Measurements from ENCODE around the gene CDX1.

CDX1 gene

GRCh38 chr5:150183436-150183835 is 16.9 kb downstream of the CDX1 start:
- WGBS = 97% methylated on average over 11 of the region's 12 CpGs
- Histone ChIP-seq H3K4ac (ENCODE audit: low read depth in 1 of 2, low read length in 2 of 2) (no peak overlapping the region), H3K27ac (ENCODE audit: low read length, poor library complexity, severe bottlenecking) (no peak overlapping the region), H3K18ac (ENCODE audit: low read depth in 1 of 2, low read length in 2 of 2) (no peak overlapping the region), H2BK12ac (ENCODE audit: low read length in 2 of 2) (no peak overlapping the region), H3K79me1 (replicated peaks; ENCODE audit: low read length, poor library complexity, severe bottlenecking) (no peaks in the 10 kb centered on the region), H3K27me3 (ENCODE audit: control insufficient read depth in 1 of 2, insufficient read depth in 1 of 2, low read length in 2 of 2) (peaks cover 5 to 15% of the 10 kb centered on the region in 2 experiments), H2BK120ac (ENCODE audit: low read depth, low read length) (no peak overlapping the region), H3K4me2 (ENCODE audit: low read length, poor library complexity, severe bottlenecking) (no peak overlapping the region), H3K9ac (ENCODE audit: low read length) (no peak overlapping the region), H3K23ac (ENCODE audit: low read length in 2 of 2) (no peak overlapping the region), H3K4me3 (ENCODE audit: insufficient read depth in 1 of 2, low read depth in 1 of 2, low read length in 2 of 2) (no peak overlapping the region), H4K91ac (ENCODE audit: low read length) (no peak overlapping the region), H3K36me3 (ENCODE audit: control insufficient read depth in 1 of 2, insufficient read depth in 2 of 2, low read depth in 1 of 2, low read length in 2 of 2) (no peaks in the 10 kb centered on the region), H4K8ac (ENCODE audit: low read length) (no peak overlapping the region), H2AFZ (ENCODE audit: low read depth, low read length) (no peak overlapping the region), H2BK5ac (ENCODE audit: low read depth, low read length, poor library complexity, severe bottlenecking) (no peak overlapping the region), H2AK5ac (ENCODE audit: low read length, severe bottlenecking) (no peak overlapping the region), H3K4me1 (ENCODE audit: control insufficient read depth, insufficient read depth, low read depth, low read length) (peaks cover 3% of the 10 kb centered on the region), H2BK15ac (ENCODE audit: low read depth, poor library complexity, severe bottlenecking) (no peak overlapping the region), H3K14ac (ENCODE audit: low read length in 2 of 2) (no peak overlapping the region), H3K9me3 (ENCODE audit: control insufficient read depth, low read length) (no peaks in the 10 kb centered on the region)
- DNase-seq = no peak

GRCh38 chr5:150184006-150184405 is 17.4 kb downstream of the CDX1 start:
- Histone ChIP-seq H2AK5ac (ENCODE audit: low read length, severe bottlenecking) (no peak overlapping the region), H2BK12ac (ENCODE audit: low read length in 2 of 2) (no peak overlapping the region), H3K4ac (ENCODE audit: low read depth in 1 of 2, low read length in 2 of 2) (no peak overlapping the region), H3K9me3 (ENCODE audit: control insufficient read depth, low read length) (no peaks in the 10 kb centered on the region), H4K91ac (ENCODE audit: low read length) (no peak overlapping the region), H3K4me3 (ENCODE audit: insufficient read depth in 1 of 2, low read depth in 1 of 2, low read length in 2 of 2) (no peak overlapping the region), H3K36me3 (ENCODE audit: control insufficient read depth in 1 of 2, insufficient read depth in 2 of 2, low read depth in 1 of 2, low read length in 2 of 2) (no peaks in the 10 kb centered on the region), H3K9ac (ENCODE audit: low read length) (no peak overlapping the region), H3K18ac (ENCODE audit: low read depth in 1 of 2, low read length in 2 of 2) (no peak overlapping the region), H3K79me1 (replicated peaks; ENCODE audit: low read length, poor library complexity, severe bottlenecking) (no peaks in the 10 kb centered on the region), H2BK120ac (ENCODE audit: low read depth, low read length) (no peak overlapping the region), H3K4me1 (ENCODE audit: control insufficient read depth, insufficient read depth, low read depth, low read length) (peaks cover 3% of the 10 kb centered on the region), H2BK5ac (ENCODE audit: low read depth, low read length, poor library complexity, severe bottlenecking) (no peak overlapping the region), H3K27me3 (ENCODE audit: control insufficient read depth in 1 of 2, insufficient read depth in 1 of 2, low read length in 2 of 2) (peaks cover 11 to 21% of the 10 kb centered on the region in 2 experiments), H3K4me2 (ENCODE audit: low read length, poor library complexity, severe bottlenecking) (no peak overlapping the region), H3K14ac (ENCODE audit: low read length in 2 of 2) (peak overlapping the region in 1 of 2 experiments; percentile 78), H2BK15ac (ENCODE audit: low read depth, poor library complexity, severe bottlenecking) (no peak overlapping the region), H2AFZ (ENCODE audit: low read depth, low read length) (no peak overlapping the region), H4K8ac (ENCODE audit: low read length) (no peak overlapping the region), H3K27ac (ENCODE audit: low read length, poor library complexity, severe bottlenecking) (no peak overlapping the region), H3K23ac (ENCODE audit: low read length in 2 of 2) (no peak overlapping the region)
- no peak for DNase-seq
- no CpG with 5 or more reads among the region's 2 CpGs for WGBS

- H2BK5ac ChIP-seq (ENCODE audit: low read depth, low read length, poor library complexity, severe bottlenecking) = no peak overlapping the region
- H3K18ac ChIP-seq (ENCODE audit: low read depth in 1 of 2, low read length in 2 of 2) = no peak overlapping the region
- no peak overlapping the region for H3K27ac ChIP-seq (ENCODE audit: low read length, poor library complexity, severe bottlenecking)
- H3K23ac ChIP-seq (ENCODE audit: low read length in 2 of 2) = no peak overlapping the region
- no peak overlapping the region for H4K8ac ChIP-seq (ENCODE audit: low read length)
- DNase-seq = no peak
- no peak overlapping the region for H4K91ac ChIP-seq (ENCODE audit: low read length)
- no peak overlapping the region for H2BK12ac ChIP-seq (ENCODE audit: low read length in 2 of 2)
- no peak overlapping the region for H2BK120ac ChIP-seq (ENCODE audit: low read depth, low read length)
- H3K4me2 ChIP-seq (ENCODE audit: low read length, poor library complexity, severe bottlenecking) = no peak overlapping the region
- no peak overlapping the region for H3K4me3 ChIP-seq (ENCODE audit: insufficient read depth in 1 of 2, low read depth in 1 of 2, low read length in 2 of 2)
- no peaks in the 10 kb centered on the region for H3K36me3 ChIP-seq (ENCODE audit: control insufficient read depth in 1 of 2, insufficient read depth in 2 of 2, low read depth in 1 of 2, low read length in 2 of 2)
- peaks cover 7% of the 10 kb centered on the region for H3K4me1 ChIP-seq (ENCODE audit: control insufficient read depth, insufficient read depth, low read depth, low read length)
- no peak overlapping the region for H3K4ac ChIP-seq (ENCODE audit: low read depth in 1 of 2, low read length in 2 of 2)
- no peak overlapping the region for H2AK5ac ChIP-seq (ENCODE audit: low read length, severe bottlenecking)
- H3K9ac ChIP-seq (ENCODE audit: low read length) = no peak overlapping the region
- H3K27me3 ChIP-seq (ENCODE audit: control insufficient read depth in 1 of 2, insufficient read depth in 1 of 2, low read length in 2 of 2) = peaks cover 24 to 33% of the 10 kb centered on the region in 2 experiments
- no peak overlapping the region for H2BK15ac ChIP-seq (ENCODE audit: low read depth, poor library complexity, severe bottlenecking)
- H3K79me1 ChIP-seq (replicated peaks; ENCODE audit: low read length, poor library complexity, severe bottlenecking) = no peaks in the 10 kb centered on the region
- H3K9me3 ChIP-seq (ENCODE audit: control insufficient read depth, low read length) = no peaks in the 10 kb centered on the region
- H3K14ac ChIP-seq (ENCODE audit: low read length in 2 of 2) = no peak overlapping the region
- H2AFZ ChIP-seq (ENCODE audit: low read depth, low read length) = no peak overlapping the region
- 84% methylated on average over 12 of the region's 12 CpGs for WGBS
These were observed 18.7 kb downstream of the CDX1 start for GRCh38 chr5:150184990-150185912.

GRCh38 chr5:150186137-150186536 is 19.6 kb downstream of the CDX1 start:
- H4K8ac ChIP-seq (ENCODE audit: low read length) = no peak overlapping the region
- 83% methylated on average over 8 of the region's 8 CpGs for WGBS
- H3K27ac ChIP-seq (ENCODE audit: low read length, poor library complexity, severe bottlenecking) = no peak overlapping the region
- no peak overlapping the region for H3K9ac ChIP-seq (ENCODE audit: low read length)
- H3K79me1 ChIP-seq (replicated peaks; ENCODE audit: low read length, poor library complexity, severe bottlenecking) = no peaks in the 10 kb centered on the region
- peaks cover 11% of the 10 kb centered on the region for H3K4me1 ChIP-seq (ENCODE audit: control insufficient read depth, insufficient read depth, low read depth, low read length)
- no peak overlapping the region for H3K18ac ChIP-seq (ENCODE audit: low read depth in 1 of 2, low read length in 2 of 2)
- H2AFZ ChIP-seq (ENCODE audit: low read depth, low read length) = no peak overlapping the region
- no peaks in the 10 kb centered on the region for H3K9me3 ChIP-seq (ENCODE audit: control insufficient read depth, low read length)
- H3K4ac ChIP-seq (ENCODE audit: low read depth in 1 of 2, low read length in 2 of 2) = no peak overlapping the region
- H3K36me3 ChIP-seq (ENCODE audit: control insufficient read depth in 1 of 2, insufficient read depth in 2 of 2, low read depth in 1 of 2, low read length in 2 of 2) = no peaks in the 10 kb centered on the region
- no peak overlapping the region for H2BK12ac ChIP-seq (ENCODE audit: low read length in 2 of 2)
- H3K4me2 ChIP-seq (ENCODE audit: low read length, poor library complexity, severe bottlenecking) = no peak overlapping the region
- H2BK15ac ChIP-seq (ENCODE audit: low read depth, poor library complexity, severe bottlenecking) = no peak overlapping the region
- H2BK5ac ChIP-seq (ENCODE audit: low read depth, low read length, poor library complexity, severe bottlenecking) = no peak overlapping the region
- no peak overlapping the region for H3K14ac ChIP-seq (ENCODE audit: low read length in 2 of 2)
- no peak overlapping the region for H3K23ac ChIP-seq (ENCODE audit: low read length in 2 of 2)
- H2AK5ac ChIP-seq (ENCODE audit: low read length, severe bottlenecking) = no peak overlapping the region
- H4K91ac ChIP-seq (ENCODE audit: low read length) = no peak overlapping the region
- no peak for DNase-seq
- no peak overlapping the region for H3K4me3 ChIP-seq (ENCODE audit: insufficient read depth in 1 of 2, low read depth in 1 of 2, low read length in 2 of 2)
- no peak overlapping the region for H2BK120ac ChIP-seq (ENCODE audit: low read depth, low read length)
- peaks cover 32 to 42% of the 10 kb centered on the region in 2 experiments for H3K27me3 ChIP-seq (ENCODE audit: control insufficient read depth in 1 of 2, insufficient read depth in 1 of 2, low read length in 2 of 2)
